Stomach smooth muscle (tissue), 2 donors: ENCODE data around the gene KCNH4.

ENCODE experiments used
- H3K27ac ChIP-seq: one replicate; pipeline ENCODE4 v1.7.0; 2013; ENCODE audit warnings: mild to moderate bottlenecking, low read length, inconsistent platforms
- H3K27me3 ChIP-seq, 2 donors: one replicate each; pipeline ENCODE4 v1.7.0; 2013; ENCODE audit warnings: low read length in 2 of 2; ENCODE audit not compliant: insufficient read depth in 2 of 2, control insufficient read depth in 1 of 2
- H3K36me3 ChIP-seq, 2 donors: one replicate each; pipeline ENCODE4 v1.7.0; 2013; ENCODE audit warnings: low read length in 2 of 2; ENCODE audit not compliant: control insufficient read depth in 2 of 2, insufficient read depth in 2 of 2
- H3K4me1 ChIP-seq: one replicate; pipeline ENCODE4 v1.7.0; 2013; ENCODE audit warnings: low read length; ENCODE audit not compliant: control insufficient read depth, insufficient read depth
- H3K4me3 ChIP-seq, 2 donors: one replicate each; pipeline ENCODE4 v1.7.0; 2013; ENCODE audit warnings: low read length in 2 of 2
- H3K9ac ChIP-seq, 2 donors: one replicate each; pipeline ENCODE4 v1.7.0; 2013; ENCODE audit warnings: low read length in 2 of 2, mild to moderate bottlenecking in 1 of 2
- H3K9me3 ChIP-seq, 2 donors: one replicate each; pipeline ENCODE4 v1.7.0; 2013; ENCODE audit warnings: low read length in 2 of 2; ENCODE audit not compliant: control insufficient read depth in 2 of 2
- donor health status: healthy.
- donor health status: Pancreatic carcinoma.

The KCNH4 gene

GRCh38 chr17:42107124-42107523, 73.8 kb downstream of the KCNH4 start:
- no peak overlapping the region for H3K9ac ChIP-seq
- peaks cover 18% of the 10 kb centered on the region for H3K4me1 ChIP-seq
- H3K27ac ChIP-seq, result no peak overlapping the region
- H3K27me3 ChIP-seq, result no peaks in the 10 kb centered on the region
- no peak overlapping the region for H3K4me3 ChIP-seq
- H3K9me3 ChIP-seq, result no peaks in the 10 kb centered on the region
- peaks cover 9 to 12% of the 10 kb centered on the region in 2 donors for H3K36me3 ChIP-seq
